COLO829 (cell line): ENCODE data around the gene CXCL16.
A peak's percentile ranks its signal among the peaks of the same experiment; 100 is the strongest.

Source experiments
- DNase-seq: peaks from one replicate; pipeline ENCODE4 v3.0.0; 2012; ENCODE audit warnings: low spot score

CXCL16 gene

DNA sequence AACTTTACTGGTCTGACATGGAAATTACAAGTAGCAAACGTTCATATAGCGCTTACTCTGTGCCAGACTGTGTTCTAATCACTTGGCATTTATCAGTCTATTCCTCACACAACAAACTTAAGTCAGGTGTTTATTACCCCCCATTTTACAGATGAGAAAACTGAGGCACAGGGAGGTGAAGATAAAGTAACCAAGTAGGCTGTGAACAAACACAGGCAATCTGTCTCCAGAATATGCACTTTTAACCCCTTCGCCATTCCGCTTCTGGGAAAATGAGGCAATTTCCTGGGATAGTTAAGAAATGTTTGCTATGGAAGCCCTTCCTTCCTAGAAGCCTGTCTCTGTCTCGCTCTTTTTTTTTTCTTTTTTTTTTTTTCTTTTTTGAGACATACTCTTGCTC lies 12.2 kb upstream of the CXCL16 start:
- no peak for DNase-seq

GRCh38 chr17:4750606-4751005 lies 10.9 kb upstream of the CXCL16 start:
- DNase-seq = no peak

DNA sequence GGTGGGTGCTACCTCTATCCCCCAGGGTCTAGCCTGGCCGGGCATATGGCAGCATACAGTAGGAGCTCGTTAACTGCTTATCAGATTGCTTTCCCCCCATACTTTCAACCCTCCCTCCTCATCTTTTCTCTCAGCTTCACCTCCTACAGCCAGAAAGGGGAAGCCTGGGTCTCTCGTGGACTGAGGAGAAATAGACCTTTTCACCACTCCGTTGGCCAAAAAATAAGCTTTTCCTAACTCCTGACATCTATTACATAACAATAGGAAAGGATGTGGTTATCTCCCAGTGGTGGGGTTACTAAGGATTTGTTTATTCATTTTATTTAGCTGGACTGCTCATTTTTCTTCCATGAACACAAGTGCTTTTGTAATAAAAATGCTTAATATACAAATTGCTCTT lies 9.0 kb upstream of the CXCL16 start:
- DNase-seq = peak; percentile 34

GRCh38 chr17:4747847-4748246 lies 8.1 kb upstream of the CXCL16 start:
- no peak for DNase-seq

GRCh38 chr17:4744999-4745969 lies 5.6 kb upstream of the CXCL16 start:
- no peak for DNase-seq

DNA sequence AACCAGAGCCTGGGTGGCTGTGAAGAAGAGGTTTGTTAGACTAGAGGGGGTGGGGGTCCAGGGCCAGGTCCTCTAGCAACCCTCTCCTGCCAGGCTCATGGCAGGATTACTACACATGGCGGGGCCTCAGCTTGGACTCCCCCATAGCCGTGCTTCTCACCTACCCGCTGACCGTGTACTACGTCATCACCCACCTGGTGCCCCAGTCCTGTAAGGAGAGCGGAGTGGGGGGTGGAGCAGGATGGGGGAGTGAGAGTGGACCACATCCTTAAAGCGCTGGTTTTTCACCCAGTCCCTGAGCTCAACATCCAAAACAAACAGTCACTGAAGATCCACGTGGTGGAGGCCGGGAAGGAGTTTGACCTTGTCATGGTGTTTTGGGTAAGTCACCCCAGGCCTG lies 4.2 kb upstream of the CXCL16 start:
- DNase-seq = no peak

- DNase-seq = no peak
Observed at GRCh38 chr17:4743216-4743615, 3.5 kb upstream of the CXCL16 start.

- DNase-seq = no peak
Observed at GRCh38 chr17:4742629-4743028, 2.9 kb upstream of the CXCL16 start.

DNA sequence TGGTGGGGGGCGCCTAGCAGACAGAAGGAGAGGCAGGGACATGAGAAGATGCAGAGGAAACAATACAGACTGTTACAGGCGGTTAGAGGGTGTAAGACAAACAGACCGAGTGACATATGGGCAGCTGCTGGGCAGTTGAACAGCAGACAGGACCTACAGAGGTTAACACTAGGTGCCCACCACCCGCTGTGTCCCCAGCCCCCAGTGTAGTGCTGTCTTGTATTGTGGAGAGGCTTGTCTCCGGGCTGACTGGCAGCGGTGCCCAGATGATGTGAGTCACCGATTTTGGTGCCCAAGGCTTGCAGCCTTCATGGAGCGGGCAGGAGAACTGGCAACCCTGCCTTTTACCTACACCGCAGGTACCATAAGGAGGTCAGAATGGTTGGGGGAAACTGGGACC lies 2.4 kb upstream of the CXCL16 start:
- no peak for DNase-seq

- DNase-seq = no peak
Observed at GRCh38 chr17:4741544-4741943, 1.8 kb upstream of the CXCL16 start.

GRCh38 chr17:4740584-4740983 lies 856 bp upstream of the CXCL16 start:
- no peak for DNase-seq

- DNase-seq = no peak
Observed at GRCh38 chr17:4740025-4740351, 260 bp upstream of the CXCL16 start.

DNA sequence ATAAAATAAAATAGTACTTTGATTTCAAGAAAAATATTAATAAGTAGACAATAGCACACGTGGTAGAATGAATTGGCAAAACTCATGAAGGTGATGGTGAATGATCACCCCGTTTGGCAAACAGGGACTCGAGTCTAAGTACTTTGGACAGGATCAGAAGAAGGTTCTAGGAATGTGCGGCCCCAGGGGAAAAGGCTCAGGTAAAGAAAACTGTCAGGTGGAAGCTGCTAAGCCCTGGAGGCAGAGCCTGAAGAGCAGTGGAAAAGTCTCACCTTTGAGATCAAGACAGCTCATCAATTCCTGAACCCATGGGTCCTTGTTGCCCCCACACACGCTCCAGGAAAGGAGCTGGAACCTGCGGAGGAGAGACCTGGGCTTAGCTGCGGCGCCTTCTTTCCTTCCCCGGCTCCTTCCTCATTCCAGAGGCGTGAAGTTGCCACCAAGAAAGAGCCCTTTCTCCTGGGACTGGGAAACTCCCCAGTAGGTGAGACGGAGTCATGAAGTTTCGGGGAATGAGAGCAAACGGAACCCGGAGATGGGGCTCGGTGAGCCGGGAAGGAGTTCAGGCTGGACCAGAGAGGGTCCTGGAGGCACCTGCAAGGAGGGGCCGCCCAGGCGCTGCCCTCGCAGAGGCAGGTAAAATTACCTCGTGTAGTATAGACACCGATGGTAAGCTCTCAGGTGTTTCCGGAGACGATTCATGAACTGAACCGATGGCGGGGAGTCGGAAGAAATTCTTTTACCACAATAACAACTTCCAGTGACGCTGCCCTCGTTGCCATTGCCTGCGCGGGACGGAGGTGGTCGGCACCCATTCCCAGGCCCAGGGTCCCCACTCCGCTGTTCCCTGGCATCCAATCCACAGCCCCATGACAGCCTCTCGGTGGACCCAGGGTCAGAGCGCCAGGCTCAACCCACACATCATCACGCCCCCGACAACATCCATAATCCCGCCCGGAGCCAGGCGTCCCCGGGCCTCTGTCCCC lies 1.3 kb downstream of the CXCL16 start:
- no peak for DNase-seq

GRCh38 chr17:4735876-4736651 lies 3.7 kb downstream of the CXCL16 start:
- DNase-seq = no peak

DNA sequence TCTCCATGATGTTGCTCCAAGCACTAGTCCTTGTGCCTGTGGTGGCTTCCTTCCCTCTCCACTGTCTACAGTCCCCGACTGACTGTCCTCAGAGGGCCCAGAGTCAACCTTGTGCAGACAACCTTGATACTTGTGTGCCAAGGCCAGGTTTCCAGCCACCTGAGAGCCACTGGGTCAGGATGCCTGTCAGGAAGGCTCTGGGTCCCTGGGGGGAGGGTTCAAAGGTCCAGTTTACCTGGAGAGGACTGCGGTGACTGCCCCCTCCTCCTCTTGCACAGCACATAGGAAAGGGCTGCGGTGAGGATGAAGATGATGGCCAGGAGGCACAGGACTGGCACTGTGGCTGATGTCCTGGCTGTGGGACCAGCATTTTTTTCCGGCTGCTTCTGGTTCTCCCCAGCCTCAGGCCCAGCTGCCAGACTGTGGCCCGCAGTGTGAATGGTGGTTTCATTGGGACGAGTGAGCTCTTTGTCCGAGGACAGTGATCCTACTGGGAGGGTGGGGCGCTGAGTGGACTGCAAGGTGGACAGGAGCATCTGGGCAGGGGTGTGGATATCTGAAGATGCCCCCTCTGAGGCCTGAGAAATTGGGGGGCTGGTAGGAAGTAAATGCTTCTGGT lies 4.8 kb downstream of the CXCL16 start:
- no peak for DNase-seq

DNA sequence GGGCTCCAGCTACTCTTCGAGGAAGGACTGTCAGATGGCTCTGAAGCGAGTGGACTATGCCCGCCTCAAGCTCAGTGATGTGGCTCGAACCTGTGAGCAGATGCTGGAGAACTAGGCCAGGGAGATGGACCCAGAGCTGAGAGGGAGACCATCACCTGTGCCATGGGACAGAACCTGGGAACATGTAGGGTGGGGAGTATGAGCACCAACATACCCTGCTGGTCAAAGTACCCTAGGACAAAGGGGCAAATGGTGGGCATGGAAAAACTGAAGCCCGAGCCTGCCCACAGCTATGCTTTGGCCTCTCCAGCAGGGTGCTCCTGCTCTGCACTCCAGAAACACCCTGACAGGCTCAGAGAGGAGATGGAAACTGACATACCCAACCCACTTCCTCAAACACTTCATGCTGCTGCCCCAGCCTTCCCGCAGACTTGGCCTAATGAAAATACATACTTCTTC lies 6.6 kb downstream of the CXCL16 start:
- no peak for DNase-seq

DNA sequence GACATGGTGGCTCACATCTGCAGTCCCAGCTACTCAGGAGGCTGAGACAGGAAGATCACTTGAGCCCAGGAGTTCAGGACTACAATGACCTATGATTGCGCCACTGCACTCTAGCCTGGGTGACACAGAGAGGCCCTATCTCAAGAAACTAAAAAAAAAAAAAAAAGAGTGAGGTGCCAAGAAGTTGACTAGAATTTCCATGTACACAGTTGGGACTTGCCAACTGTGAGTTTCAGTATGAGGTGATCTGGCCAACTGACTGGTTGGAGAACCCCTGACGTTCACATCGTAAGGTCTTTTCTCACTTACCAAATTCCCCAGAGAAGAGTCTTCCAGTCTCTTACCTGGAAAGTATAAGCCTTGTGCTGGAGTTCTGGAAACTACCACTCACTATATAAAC lies 11.6 kb downstream of the CXCL16 start:
- DNase-seq = no peak

DNA sequence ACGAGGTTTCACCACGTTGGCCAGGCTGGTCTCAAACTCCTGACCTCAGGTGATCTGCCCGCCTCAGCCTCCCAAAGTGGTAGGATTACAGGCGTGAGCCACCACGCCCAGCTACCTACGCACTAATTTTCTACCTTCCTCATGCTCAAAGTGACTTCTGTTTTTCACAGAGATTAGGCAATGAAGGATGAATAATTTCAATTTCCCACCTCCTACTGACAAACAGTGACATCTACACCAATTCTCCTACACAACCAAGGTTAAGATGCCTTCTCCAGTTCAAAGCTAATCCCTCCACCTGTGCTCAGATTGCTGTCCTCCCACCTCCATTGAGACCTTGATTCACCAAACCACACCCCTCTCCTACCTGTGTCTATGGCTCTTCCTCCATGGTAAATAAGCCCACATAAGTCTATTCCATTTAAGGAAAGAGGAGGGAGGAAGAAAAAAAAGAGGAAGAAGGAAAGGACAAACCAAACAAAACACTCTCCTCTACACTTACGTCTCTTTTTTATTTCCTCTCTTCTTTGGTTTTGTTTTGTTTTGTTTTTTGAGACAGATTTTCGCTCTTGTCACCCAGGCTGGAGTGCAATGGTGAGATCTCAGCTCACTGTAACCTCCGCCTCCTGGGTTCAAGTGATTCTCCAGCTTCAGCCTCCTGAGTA lies 13.9 kb downstream of the CXCL16 start:
- no peak for DNase-seq

DNA sequence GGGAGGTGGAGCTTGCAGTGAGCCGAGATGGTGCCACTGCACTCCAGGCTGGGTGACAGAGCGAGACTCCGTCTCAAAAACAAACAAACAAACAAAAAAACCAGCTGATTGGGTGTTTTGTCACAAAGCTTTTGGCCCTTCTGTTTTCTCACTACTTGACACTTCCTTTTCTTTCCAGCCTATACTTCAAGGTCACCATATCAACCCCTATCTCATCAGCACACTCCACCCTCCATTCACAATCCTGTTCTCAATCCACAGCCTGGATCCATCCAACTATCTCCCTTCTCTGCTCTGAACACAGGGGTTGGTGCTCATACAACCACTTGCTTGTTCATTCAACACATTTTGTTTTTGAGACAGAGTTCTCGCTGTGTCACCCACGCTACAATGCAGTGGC lies 15.1 kb downstream of the CXCL16 start:
- no peak for DNase-seq

- no peak for DNase-seq
Observed at GRCh38 chr17:4722678-4723240, 17.0 kb downstream of the CXCL16 start.
